GM12892 (cell line): ENCODE data around the gene LOXL1.
"Not testable (repeated sequence)": the region's sequence is repeated elsewhere in the genome, so short reads cannot be mapped to it uniquely, and the experiment has no call there.

ENCODE experiments used
- DNase-seq: peaks from one replicate; pipeline ENCODE4 v3.0.0; 2011; ENCODE audit not compliant: insufficient read length
- FAIRE-seq: peaks from 2 replicates; lab custom pipeline; 2011; peaks lifted over from hg19 to GRCh38; lab: Jason Lieb, UNC
- POLR2A ChIP-seq: IDR thresholded peaks from 2 replicates; pipeline ENCODE4 v1.6.1; 2011; ENCODE audit warnings: low read depth, low read length, control low read depth
- POLR2AphosphoS5 ChIP-seq: IDR thresholded peaks from 2 replicates; pipeline ENCODE4 v1.6.1; 2011; ENCODE audit warnings: low read depth, low read length, control low read depth
- TAF1 ChIP-seq: IDR thresholded peaks from 2 replicates; pipeline ENCODE4 v1.6.1; 2011; ENCODE audit warnings: low read depth, mild to moderate bottlenecking, control low read depth, low read length, borderline replicate concordance

Gene LOXL1

DNA sequence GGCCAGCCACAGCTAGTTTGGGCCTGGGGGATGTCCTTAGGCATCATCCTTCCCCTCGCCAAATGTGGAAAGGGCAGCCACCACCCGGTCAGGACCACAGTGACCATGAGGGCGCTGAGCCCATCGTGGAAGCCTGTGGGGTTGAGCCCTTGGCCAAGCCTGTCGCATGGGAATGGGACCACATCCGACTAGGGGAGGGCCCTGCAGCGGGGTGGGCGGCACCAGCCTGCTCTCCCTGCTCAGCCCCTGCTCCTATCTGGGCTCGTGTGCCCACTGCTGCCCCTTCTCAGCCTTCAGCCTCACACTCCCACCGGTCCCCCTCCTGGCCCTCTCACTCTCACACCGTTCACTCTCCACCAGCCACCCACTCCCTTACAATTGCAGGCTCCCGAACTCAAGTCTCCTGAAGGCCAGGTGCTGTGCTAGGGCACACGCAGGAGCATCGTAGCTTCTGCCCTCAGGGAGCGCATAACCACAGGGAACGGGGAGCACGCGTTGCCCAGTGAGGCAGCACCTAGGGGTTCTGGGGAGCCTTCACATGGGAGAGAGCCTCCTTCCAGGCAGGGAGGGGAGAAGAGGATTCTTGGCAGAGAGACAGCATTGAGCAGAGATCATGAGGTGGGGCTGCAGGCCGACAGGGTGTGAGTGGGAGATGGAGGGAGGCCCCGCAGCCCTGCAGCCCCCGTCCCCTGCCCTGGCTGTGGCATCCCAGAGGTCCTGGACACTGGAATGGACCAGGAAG lies 26.1 kb downstream of the LOXL1 start:
- DNase-seq (no peak), FAIRE-seq (no peak)
- no peak for TF ChIP-seq TAF1
- TF ChIP-seq POLR2A = no peak
- no peak for TF ChIP-seq POLR2AphosphoS5

DNA sequence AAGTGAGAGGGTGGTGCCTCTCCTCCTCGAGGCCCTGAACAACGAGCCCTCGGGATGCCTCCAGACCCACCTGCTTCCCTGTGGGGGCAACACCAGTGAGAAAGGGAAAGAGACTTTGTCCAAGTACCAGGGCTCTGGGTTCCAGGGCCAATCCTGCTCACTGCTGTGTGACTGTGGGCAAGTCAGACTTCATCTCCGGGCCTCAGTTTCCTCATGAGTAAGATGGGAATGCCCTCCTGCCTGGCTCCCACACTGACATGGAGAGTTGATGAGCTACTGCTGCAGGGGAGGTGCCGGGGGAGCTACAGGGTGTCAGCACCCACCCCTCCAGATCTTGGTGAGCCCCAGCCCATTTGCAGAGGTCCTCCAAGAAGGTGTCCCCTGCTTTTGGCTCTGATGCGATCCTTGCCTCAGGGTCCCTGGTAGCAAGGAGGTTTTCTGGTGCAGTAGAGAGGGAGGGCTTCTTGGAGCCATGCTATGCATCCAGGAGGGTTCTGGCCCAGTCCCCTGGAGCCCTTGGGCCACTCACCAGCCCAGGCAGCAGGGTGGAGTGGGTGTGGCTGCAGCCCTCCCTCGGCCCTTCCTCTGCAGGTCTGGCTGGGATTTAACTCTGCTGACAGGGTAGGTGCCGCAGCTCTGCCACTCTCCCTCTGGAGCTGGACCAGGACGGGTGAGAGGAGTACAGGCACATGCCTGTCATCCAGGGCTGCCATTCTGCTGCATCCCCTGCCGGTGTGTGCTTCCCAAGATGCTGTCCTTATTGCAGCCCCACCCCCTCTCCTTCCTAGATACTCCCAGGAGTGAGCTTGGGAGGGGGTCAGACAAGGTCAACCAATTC lies 26.9 kb downstream of the LOXL1 start:
- no peak for DNase-seq
- no peak for FAIRE-seq

DNA sequence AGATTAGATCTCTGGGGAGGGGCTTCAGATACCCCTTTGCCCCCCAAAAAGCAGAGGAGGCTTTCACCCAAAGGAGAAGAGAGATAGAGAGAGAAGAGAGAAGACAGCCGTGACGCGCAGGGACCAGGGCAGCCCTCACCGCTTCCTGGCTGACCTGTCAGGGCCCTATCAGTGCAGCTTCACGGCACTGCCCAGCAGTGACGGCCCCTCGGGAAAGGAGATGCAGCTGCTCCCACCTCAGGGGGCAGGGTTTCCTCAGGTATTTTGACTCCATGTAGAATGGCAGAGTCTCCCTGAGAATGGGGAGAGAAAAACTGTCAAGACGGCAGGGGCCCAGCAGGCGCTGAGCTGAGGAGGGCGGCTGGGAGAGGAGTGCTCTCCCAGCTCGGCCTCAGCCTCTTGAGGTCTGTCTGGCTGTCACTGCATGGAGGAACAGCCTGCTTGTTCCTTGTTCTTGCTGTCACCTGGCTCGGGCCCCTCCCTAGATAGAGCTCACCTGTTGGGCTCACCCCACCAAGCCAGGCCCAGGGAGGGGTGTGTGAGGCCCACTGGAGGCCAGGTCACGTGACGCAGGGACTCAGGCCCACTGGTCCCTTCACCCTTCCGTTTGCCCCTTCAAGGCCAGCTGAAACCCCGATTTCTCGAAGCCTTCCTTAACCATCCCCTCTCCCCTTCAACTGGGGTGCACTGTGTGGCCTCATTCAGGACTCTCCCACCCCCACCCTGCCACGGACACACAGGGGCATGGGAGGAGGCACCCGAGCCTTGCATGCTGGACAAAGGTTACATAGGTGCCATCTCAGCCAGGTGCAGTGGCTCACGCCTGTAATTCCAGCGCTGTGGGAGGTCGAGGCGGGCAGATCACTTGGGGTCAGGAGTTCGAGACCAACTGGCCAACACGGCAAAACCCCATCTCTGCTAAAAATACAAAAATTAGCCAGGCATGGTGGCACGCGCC lies 28.2 kb downstream of the LOXL1 start:
- no peak for FAIRE-seq
- DNase-seq = no peak
- TF ChIP-seq POLR2A (no peak), TAF1 (no peak)

More for the DNA sequence above, 26.9 kb downstream of the LOXL1 start:
- no peak for TF ChIP-seq POLR2A
- no peak for TF ChIP-seq POLR2AphosphoS5
- no peak for TF ChIP-seq TAF1

DNA sequence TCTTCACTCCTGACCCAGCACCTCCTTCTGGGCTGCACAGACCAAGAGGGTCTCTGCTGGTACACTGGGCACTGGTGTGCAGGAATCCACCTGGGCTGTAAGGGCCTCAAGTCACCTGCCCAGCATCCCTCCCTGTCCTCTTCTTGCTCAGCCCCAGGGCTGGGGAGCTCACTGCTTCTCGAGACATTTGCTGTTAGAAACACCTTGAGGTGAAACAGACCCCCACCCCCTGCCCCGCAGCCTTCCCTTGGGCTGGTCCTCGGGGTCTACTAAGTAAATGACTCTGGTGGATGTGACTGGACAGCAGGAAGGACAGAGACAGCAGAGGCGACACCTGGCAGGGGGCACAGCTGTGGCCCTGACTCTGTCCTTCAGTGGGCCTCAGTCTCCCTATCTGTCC lies 29.1 kb downstream of the LOXL1 start:
- no peak for DNase-seq
- FAIRE-seq = no peak
- TF ChIP-seq POLR2AphosphoS5 = no peak
- no peak for TF ChIP-seq POLR2A
- no peak for TF ChIP-seq TAF1

DNA sequence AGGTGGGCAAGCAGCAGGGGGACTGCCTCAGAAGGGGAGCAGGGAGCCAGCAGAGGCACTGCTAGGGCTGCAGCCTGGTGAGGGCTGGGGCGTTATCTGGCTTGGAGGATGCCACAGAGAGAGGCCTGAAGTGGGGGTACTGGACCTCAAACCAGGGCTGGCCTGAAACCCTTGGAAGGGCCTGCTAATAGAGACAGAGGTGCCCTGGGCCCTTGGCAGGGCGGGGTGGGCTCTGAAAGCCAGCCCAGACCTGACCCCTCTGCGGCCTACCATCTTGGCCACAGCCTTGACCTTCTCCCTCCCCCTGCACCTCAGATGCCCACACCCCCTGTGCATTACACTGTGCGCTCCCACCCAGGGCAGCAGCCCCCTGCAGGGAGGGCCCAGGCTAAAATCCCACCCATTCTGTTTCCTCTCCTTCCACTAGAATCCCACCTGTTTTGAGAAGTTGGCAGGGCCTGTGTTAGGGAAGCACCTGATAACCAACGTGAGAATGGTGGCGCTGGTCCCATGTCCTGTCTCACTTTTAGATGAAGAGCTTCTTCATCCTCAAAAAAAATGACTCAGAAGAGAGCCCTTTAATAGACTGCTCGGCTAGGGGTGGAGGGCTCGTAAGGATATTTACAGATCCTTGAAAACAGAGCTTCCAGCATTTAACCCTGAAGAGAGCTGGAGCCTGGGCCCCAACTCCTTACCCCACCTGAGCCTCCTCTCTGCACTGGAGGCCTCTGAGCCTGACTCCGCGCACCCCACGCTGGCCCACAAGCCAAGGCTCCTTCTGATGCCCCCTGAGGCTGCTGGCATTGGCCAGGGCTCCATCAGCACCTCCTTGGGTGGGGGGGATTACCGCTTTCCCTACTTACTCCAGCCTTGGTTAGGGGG lies 29.8 kb downstream of the LOXL1 start:
- peak; percentile 10 for DNase-seq
- TF ChIP-seq TAF1 = no peak
- TF ChIP-seq POLR2AphosphoS5 = no peak
- no peak for TF ChIP-seq POLR2A
- no peak for FAIRE-seq

DNA sequence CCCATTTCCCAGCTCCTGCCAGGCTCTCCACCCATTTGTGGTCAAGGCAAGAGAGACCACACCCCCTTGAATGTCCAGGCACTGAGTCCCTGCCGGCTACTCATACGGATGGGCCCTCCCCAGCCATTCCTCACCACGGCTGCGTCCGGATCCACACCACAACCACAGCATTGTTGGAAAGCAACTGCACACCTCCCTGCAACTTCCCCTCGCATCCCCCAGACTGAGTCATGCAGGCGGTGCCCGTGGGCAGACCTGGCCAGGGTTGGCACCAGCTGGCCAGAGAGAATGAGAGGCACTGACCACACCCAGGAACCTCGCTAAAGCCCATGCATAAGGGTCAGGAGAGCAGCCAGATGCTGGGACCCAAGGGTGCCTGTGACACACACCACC lies 30.5 kb downstream of the LOXL1 start:
- DNase-seq = peak; percentile 10
- TF ChIP-seq TAF1 (no peak), POLR2AphosphoS5 (no peak), POLR2A (no peak)
- FAIRE-seq = no peak

DNA sequence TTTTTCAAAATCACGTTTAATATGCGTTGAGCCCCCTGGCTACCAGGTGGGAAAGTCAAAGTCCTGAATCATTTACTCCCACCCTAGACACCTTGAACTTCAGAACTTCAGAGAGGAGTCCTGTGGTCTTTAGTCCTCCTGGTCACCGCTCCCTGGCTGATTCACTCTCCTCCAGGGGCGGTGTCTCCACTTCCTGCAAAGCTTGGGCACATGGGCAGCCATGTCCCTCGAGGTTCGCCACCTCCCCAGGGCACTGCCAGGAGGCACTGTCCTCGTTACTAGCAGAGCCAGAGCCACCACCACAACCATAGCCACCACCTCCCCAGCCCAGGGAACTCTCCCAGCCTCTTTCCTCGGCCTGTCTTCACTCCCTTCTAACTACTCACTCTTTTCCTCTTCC lies 31.0 kb downstream of the LOXL1 start:
- TF ChIP-seq POLR2AphosphoS5 (no peak), POLR2A (no peak), TAF1 (no peak)
- no peak for FAIRE-seq

DNA sequence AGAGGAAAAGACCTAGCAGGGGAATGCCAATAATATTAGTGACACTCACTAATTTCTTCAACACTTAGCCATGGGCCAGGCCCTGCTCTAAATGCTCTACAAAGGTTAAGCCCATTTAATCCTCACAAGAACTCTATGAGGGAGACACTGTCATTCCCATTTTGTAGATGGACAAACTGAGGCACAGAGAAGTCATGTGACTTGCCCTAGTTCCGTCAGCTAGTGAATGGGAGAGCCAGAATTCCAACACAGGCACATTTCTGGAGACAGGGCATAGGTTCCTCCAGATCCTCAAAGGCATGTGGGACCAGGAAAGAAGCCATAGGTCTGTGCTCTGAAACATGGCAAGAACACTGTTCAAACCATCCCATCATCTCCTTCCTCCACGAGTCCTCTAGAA lies 31.5 kb downstream of the LOXL1 start:
- no peak for FAIRE-seq
- no peak for DNase-seq
- TF ChIP-seq TAF1 (no peak), POLR2AphosphoS5 (no peak), POLR2A (no peak)

More for the DNA sequence above, 31.0 kb downstream of the LOXL1 start:
- DNase-seq = peak; percentile 8

DNA sequence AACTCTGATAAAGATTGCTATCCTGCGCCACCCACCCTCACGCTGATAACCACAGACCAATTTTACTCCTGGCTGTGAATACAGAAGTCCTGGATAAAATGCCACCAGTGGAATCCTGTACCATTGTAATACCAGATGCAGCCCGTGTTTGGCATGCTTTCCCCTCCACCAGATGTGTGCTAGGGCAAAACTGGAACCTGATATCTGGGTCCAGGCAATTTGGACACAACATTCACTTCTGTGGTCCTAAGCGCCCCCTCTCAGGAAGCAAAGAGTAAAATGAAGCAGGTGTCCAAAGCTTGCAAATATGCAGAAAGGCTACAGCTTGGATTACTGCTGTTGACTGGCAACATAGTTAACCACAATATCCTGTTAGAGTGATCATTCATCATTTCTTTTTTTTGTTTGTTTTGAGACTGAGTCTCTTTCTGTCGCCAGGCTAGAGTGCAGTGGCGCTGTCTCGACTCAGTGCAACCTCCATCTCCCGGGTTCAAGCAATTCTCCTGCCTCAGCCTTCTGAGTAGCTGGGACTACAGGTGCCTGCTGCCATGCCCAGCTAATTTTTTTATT lies 32.8 kb downstream of the LOXL1 start:
- no peak for TF ChIP-seq POLR2AphosphoS5
- no peak for TF ChIP-seq TAF1
- no peak for TF ChIP-seq POLR2A
- no peak for FAIRE-seq
- peak; percentile 7 for DNase-seq

DNA sequence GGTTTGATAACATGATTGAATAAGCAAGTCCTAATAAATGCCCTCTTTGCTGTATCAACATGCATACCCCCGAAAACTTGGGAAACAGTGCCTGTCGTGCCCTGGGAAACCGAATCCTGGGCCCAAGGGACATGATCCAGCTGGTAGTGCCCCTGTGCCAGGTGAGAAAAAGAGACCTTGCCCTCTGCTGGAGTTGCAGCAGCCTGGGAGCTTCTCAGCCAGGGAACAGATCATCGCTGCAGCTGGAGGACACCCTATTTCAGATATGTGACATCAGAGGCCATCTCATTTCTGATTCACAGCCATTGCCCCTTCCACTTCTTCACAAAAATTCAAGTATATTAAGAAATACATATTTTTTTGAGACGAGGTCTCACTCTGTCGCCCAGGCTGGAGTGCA lies 33.5 kb downstream of the LOXL1 start:
- DNase-seq (no peak), FAIRE-seq (no peak)

DNA sequence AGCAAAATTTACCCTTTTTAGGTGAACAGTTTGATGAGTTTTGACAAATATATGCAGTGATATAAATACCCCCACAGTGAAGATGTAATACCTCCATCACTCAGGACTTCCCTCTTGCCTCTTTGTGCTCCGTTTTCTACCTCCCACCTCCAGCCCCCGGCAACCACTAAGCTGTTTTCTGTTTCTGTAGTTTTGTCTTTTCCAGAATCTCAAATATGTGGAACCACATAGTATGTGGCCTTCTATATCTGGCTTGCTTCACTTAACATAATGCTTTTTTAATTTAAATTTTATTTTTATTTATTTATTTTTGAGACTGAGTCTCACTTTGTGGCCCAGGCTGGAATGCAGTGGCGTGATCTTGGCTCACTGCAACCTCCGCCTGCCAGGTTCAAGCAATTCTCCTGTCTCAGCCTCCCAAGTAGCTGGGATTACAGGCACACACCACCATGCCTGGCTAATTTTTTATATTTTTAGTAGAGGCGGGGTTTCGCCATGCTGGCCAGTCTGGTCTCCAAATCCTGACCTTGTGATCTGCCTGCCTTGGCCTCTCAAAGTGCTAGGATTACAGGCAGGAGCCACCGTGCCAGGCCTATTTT lies 34.3 kb downstream of the LOXL1 start:
- FAIRE-seq, DNase-seq: not testable (repeated sequence)

More for the DNA sequence above, 33.5 kb downstream of the LOXL1 start:
- TF ChIP-seq POLR2AphosphoS5 = no peak
- no peak for TF ChIP-seq TAF1
- TF ChIP-seq POLR2A = no peak
